Naive thymus-derived CD8-positive, alpha-beta T cell (primary cell): ENCODE results near the gene ZFHX3. TPM values are rescaled to one million over a fixed set of nuclear protein-coding genes. Genes with fewer than 3 reads are reported as not detected.
A peak's percentile ranks its signal among the peaks of the same experiment; 100 is the strongest.

Experiments
- ATAC-seq, 2 donors: fragments of 150-1000 bp; cut with Tn5 transposase in 1 of 2; sonication (Bioruptor Pico), chemical (Tn5 transposase) in 1 of 2; 1 replicate in 1 of 2; 2 replicates in 1 of 2; pipeline ENCODE4 v1.10.0; 2021; ENCODE audit warnings: mild to moderate bottlenecking in 2 of 2, moderate library complexity in 2 of 2
- POLR2A ChIA-PET: fragments of 350-600 bp; sonication (Branson Sonifier 250); formaldehyde crosslinking; loops from one replicate; lab custom pipeline; 2021; ENCODE audit warnings: antibody characterized with exemption; lab: Charles Lee
- DNase-seq, 10 donors: peaks; one replicate each; pipeline versions ENCODE4 v3.0.0 to v3.0.0-alpha.2; 2020 to 2022
- H3K27ac Mint-ChIP-seq, 10 donors: one replicate each; pipeline ENCODE4 v1.8.0; 2020 to 2022; ENCODE audit warnings: mild to moderate bottlenecking in 10 of 10, mixed read lengths in 10 of 10, moderate library complexity in 4 of 10, inconsistent platforms in 1 of 10
- H3K27me3 Mint-ChIP-seq, 5 donors: one replicate each; pipeline ENCODE4 v1.8.0; 2021 to 2022; ENCODE audit warnings: mixed read lengths in 5 of 5
- H3K36me3 Mint-ChIP-seq, 3 donors: one replicate each; pipeline ENCODE4 v1.8.0; 2020 to 2022; ENCODE audit warnings: mixed read lengths in 3 of 3, mild to moderate bottlenecking in 2 of 3, inconsistent platforms in 1 of 3
- H3K4me1 Mint-ChIP-seq, 4 donors: one replicate each; pipeline ENCODE4 v1.8.0; 2021 to 2022; ENCODE audit warnings: mixed read lengths in 4 of 4
- H3K4me3 Mint-ChIP-seq, 10 donors: one replicate each; pipeline ENCODE4 v1.8.0; 2020 to 2022; ENCODE audit warnings: mild to moderate bottlenecking in 10 of 10, mixed read lengths in 10 of 10, moderate library complexity in 6 of 10, inconsistent platforms in 1 of 10
- H3K9me3 Mint-ChIP-seq, 9 donors: one replicate each; pipeline ENCODE4 v1.8.0; 2020 to 2022; ENCODE audit warnings: mixed read lengths in 9 of 9, mild to moderate bottlenecking in 3 of 9, inconsistent platforms in 1 of 9, moderate library complexity in 1 of 9
- polyA plus RNA-seq, 3 donors: library from polyadenylated mRNA; unstranded; fragments of 300-500 nt; fragmentation: Illumina TruSeq; gene quantifications; one replicate each; pipeline ENCODE4 v1.2.3, GENCODE V29; 2021
- total RNA-seq, 8 experiments: library from RNA in 2 of 8; stranded (reverse) in 2 of 8; gene quantifications; one replicate each; pipeline ENCODE4 v1.2.3 and lab custom pipeline; 2021 to 2026

Gene ZFHX3
- total and polyA plus RNA-seq, 5 experiments from 2014 or later: 0.05 to 0.38 (median 0.34) TPM; not detected in 2

- POLR2A ChIA-PET: no interaction called here
- Mint-ChIP-seq H3K27me3 (peaks cover 22 to 32% (median 29%) of the 10 kb centered on the region in 5 donors), H3K9me3 (peaks cover 0 to 4% (median 0%) of the 10 kb centered on the region in 9 donors), H3K4me3 (no peak overlapping the region), H3K4me1 (peaks cover 0 to 31% (median 7%) of the 10 kb centered on the region in 4 donors), H3K36me3 (no peaks in the 10 kb centered on the region), H3K27ac (no peak overlapping the region)
- DNase-seq (no peak), ATAC-seq (no peak)
Observed at GRCh38 chr16:73050201-73051099, 2.5 kb upstream of the ZFHX3 start.

GRCh38 chr16:73049511-73049910, 1.6 kb upstream of the ZFHX3 start:
- POLR2A ChIA-PET: no interaction called here
- H3K4me1 Mint-ChIP-seq: peaks cover 0 to 24% (median 6%) of the 10 kb centered on the region in 4 donors
- ATAC-seq (no peak), DNase-seq (no peak)
- no peaks in the 10 kb centered on the region for H3K36me3 Mint-ChIP-seq
- peaks cover 21 to 40% (median 25%) of the 10 kb centered on the region in 5 donors for H3K27me3 Mint-ChIP-seq
- H3K27ac Mint-ChIP-seq: no peak overlapping the region
- H3K9me3 Mint-ChIP-seq: peaks cover 0 to 2% (median 0%) of the 10 kb centered on the region in 9 donors
- H3K4me3 Mint-ChIP-seq: peak overlapping the region in 1 of 10 donors; percentile 55

GRCh38 chr16:73049091-73049490, 1.2 kb upstream of the ZFHX3 start:
- Mint-ChIP-seq H3K27ac (peak overlapping the region in 1 of 10 donors; percentile 49), H3K36me3 (no peaks in the 10 kb centered on the region), H3K4me1 (peaks cover 0 to 22% (median 6%) of the 10 kb centered on the region in 4 donors), H3K27me3 (peaks cover 18 to 44% (median 21%) of the 10 kb centered on the region in 5 donors), H3K4me3 (peak overlapping the region in 5 of 10 donors; percentile 38 to 76 (median 55)), H3K9me3 (no peaks in the 10 kb centered on the region)
- no peak for DNase-seq
- no peak for ATAC-seq
- POLR2A ChIA-PET: no interaction called here

DNA sequence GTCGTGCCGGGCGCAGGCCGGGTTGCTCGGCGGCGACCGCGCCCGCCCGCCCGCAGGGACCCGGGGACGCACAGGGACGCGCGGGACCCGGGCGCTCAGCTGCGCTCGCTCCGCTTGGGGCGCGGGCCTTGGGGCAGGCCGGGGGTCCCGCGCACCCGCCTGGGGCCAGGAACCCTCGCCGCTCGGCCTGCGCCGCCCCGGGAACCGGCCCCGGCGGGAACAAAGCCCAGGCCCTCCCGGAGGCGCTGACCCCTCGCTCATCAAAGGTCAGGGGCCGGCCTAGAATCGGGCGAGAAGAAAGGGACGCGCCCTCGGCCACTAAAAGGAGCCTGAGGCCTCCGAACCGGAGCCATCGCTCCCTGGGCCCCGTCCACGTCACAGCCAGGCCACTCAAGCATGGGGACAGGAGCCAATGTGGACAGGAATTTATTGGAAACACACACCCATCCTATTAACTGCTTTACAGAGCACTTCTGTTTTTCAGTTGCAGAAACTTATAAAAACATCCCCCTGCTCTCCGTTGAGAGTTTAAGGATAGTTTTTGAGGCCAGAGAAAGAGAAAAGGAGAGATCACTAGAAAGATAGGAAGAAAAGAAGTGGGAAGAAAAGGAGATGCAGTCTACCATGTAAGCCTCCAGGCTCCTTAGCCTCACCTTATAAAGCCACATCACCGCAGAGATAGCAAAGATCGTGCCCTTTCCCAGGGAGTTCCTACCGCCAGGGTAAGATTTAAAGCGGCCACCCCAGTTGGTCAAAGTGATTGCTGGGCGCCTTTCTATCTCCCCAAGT, 558 bp upstream of the ZFHX3 start:
- peak overlapping the region in 4 of 10 donors; percentile 8 to 76 (median 33) for H3K4me3 Mint-ChIP-seq

GRCh38 chr16:73047221-73047535, 750 bp downstream of the ZFHX3 start:
- Mint-ChIP-seq H3K27me3 (peaks cover 17 to 57% (median 21%) of the 10 kb centered on the region in 5 donors), H3K27ac (peak overlapping the region in 1 of 10 donors; percentile 60), H3K36me3 (no peaks in the 10 kb centered on the region), H3K4me1 (peaks cover 0 to 20% (median 6%) of the 10 kb centered on the region in 4 donors), H3K9me3 (no peaks in the 10 kb centered on the region), H3K4me3 (peak overlapping the region in 8 of 10 donors; percentile 27 to 80 (median 64))
- POLR2A ChIA-PET: no interaction called here
- ATAC-seq (no peak), DNase-seq (no peak)

More for the DNA sequence above, 558 bp upstream of the ZFHX3 start:
- peaks cover 0 to 20% (median 6%) of the 10 kb centered on the region in 4 donors for H3K4me1 Mint-ChIP-seq
- H3K9me3 Mint-ChIP-seq: no peaks in the 10 kb centered on the region
- peaks cover 17 to 48% (median 20%) of the 10 kb centered on the region in 5 donors for H3K27me3 Mint-ChIP-seq
- H3K36me3 Mint-ChIP-seq: no peaks in the 10 kb centered on the region
- ATAC-seq: no peak
- DNase-seq: no peak
- POLR2A ChIA-PET: no interaction called here
- H3K27ac Mint-ChIP-seq: peak overlapping the region in 2 of 10 donors; percentile 49 to 53

DNA sequence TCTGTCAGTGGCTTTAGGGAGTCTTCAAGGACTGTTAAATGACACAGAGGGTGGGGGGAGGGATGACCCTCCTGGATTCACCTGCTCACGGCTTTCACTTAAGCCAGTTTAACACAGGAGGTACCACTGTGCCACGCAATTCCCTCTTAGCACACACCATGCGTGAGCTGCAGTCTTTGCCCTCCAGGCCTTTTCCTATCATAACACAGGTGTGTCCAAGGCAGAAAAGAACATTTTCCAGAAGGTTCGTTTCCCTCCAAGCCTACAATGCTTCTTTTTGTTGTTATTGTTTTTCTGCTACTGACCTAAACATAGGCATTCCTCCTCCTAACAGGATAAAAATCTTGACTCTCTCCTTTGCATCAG, 1.1 kb downstream of the ZFHX3 start:
- Mint-ChIP-seq H3K4me1 (peaks cover 0 to 20% (median 6%) of the 10 kb centered on the region in 4 donors), H3K27me3 (peaks cover 17 to 57% (median 21%) of the 10 kb centered on the region in 5 donors), H3K4me3 (peak overlapping the region in 6 of 10 donors; percentile 45 to 80 (median 68)), H3K27ac (no peak overlapping the region), H3K9me3 (no peaks in the 10 kb centered on the region), H3K36me3 (no peaks in the 10 kb centered on the region)
- POLR2A ChIA-PET: no interaction called here
- DNase-seq (no peak), ATAC-seq (no peak)

DNA sequence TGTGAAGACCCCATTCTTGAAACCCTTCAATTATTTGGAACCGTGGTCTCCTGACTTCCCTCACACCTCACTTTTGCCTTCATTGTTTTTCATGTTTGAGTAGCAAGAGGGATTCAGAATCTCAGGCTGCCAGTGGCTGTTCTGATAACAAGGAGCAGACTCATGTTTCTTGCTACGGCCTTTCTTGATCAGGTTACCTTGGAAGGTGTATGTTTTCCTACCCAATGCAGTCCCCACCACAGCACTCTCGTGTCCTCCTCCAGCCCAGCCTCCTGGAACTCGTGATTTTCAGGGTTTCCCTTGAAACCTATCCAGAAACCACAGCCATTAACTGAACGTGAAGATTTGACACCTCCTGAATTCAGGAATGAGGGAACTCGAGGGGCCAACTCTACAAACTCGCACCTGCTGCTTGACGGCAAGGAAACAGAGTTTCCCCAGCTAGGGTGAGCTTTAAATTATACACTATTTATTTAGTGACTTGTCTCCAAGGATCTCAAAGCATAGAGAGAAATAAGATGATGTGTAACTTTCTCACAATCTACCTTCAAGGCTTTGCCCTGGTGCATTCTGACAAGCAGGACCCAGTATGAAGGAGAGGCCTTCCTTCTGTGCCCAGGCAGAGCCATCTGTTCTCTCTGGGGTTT, 1.6 kb downstream of the ZFHX3 start:
- no peak for DNase-seq
- Mint-ChIP-seq H3K4me1 (peaks cover 0 to 20% (median 6%) of the 10 kb centered on the region in 4 donors), H3K36me3 (no peaks in the 10 kb centered on the region), H3K27me3 (peaks cover 17 to 57% (median 26%) of the 10 kb centered on the region in 5 donors), H3K27ac (no peak overlapping the region), H3K9me3 (no peaks in the 10 kb centered on the region), H3K4me3 (peak overlapping the region in 4 of 10 donors; percentile 18 to 62 (median 36))
- ATAC-seq: no peak
- POLR2A ChIA-PET: no interaction called here

- ATAC-seq: no peak
- H3K4me1 Mint-ChIP-seq: peaks cover 0 to 18% (median 5%) of the 10 kb centered on the region in 4 donors
- H3K9me3 Mint-ChIP-seq: peaks cover 0 to 2% (median 0%) of the 10 kb centered on the region in 9 donors
- DNase-seq: no peak
- no peak overlapping the region for H3K27ac Mint-ChIP-seq
- H3K27me3 Mint-ChIP-seq: peaks cover 13 to 52% (median 23%) of the 10 kb centered on the region in 5 donors
- H3K36me3 Mint-ChIP-seq: no peaks in the 10 kb centered on the region
- H3K4me3 Mint-ChIP-seq: no peak overlapping the region
- POLR2A ChIA-PET: no interaction called here
Observed at GRCh38 chr16:73043828-73044467, 4.0 kb downstream of the ZFHX3 start.

GRCh38 chr16:73042807-73043206, 5.1 kb downstream of the ZFHX3 start:
- POLR2A ChIA-PET: no interaction called here
- no peak for ATAC-seq
- H3K27me3 Mint-ChIP-seq: peaks cover 9 to 49% (median 20%) of the 10 kb centered on the region in 5 donors
- H3K4me1 Mint-ChIP-seq: peaks cover 0 to 13% (median 4%) of the 10 kb centered on the region in 4 donors
- H3K27ac Mint-ChIP-seq: no peak overlapping the region
- no peak for DNase-seq
- H3K9me3 Mint-ChIP-seq: peaks cover 0 to 2% (median 0%) of the 10 kb centered on the region in 9 donors
- H3K36me3 Mint-ChIP-seq: no peaks in the 10 kb centered on the region
- no peak overlapping the region for H3K4me3 Mint-ChIP-seq

GRCh38 chr16:73041676-73042075, 6.3 kb downstream of the ZFHX3 start:
- DNase-seq: no peak
- no peak overlapping the region for H3K27ac Mint-ChIP-seq
- no peak overlapping the region for H3K4me3 Mint-ChIP-seq
- POLR2A ChIA-PET: no interaction called here
- peaks cover 10 to 47% (median 17%) of the 10 kb centered on the region in 5 donors for H3K27me3 Mint-ChIP-seq
- no peak for ATAC-seq
- peaks cover 0 to 16% (median 2%) of the 10 kb centered on the region in 4 donors for H3K4me1 Mint-ChIP-seq
- H3K9me3 Mint-ChIP-seq: peaks cover 0 to 2% (median 0%) of the 10 kb centered on the region in 9 donors
- H3K36me3 Mint-ChIP-seq: no peaks in the 10 kb centered on the region

DNA sequence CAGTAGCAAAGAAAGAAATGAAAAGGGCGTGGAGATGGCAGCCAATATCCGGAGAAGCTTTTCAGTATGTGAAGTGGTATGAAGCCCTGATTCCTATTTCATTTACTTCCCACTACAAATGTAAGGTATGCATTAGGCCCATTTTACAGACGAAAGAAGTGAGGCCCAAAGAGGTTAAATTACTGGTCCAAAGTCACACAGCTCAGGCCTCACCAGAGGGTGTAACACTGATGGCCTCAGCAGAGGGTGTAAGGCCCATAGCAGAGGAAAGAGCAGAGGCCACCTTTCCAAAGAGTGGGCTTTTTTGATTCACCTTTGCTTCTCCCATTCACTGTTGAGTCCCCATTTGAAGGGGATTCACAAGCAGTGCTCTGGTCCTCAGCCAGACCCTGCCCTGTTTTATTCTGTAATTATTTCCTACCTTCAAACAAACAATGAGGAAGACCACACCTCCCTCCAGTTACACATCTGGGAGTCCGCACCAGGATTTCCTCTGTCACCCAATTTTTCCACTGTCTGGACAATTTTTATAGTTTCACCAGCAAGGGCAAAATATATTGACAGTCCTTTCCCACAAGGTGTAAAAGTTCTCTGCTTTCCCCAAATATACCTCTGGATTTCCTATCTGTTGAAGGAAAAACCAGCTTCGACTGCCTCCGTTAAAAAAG, 7.1 kb downstream of the ZFHX3 start:
- Mint-ChIP-seq H3K27ac (no peak overlapping the region), H3K36me3 (no peaks in the 10 kb centered on the region), H3K9me3 (peaks cover 0 to 2% (median 0%) of the 10 kb centered on the region in 9 donors), H3K4me3 (no peak overlapping the region), H3K4me1 (peaks cover 0 to 19% (median 4%) of the 10 kb centered on the region in 4 donors), H3K27me3 (peaks cover 8 to 45% (median 19%) of the 10 kb centered on the region in 5 donors)
- POLR2A ChIA-PET: no interaction called here
- no peak for ATAC-seq
- no peak for DNase-seq
